A549 (cell line): ENCODE data around the gene SGCE.

Source experiments
- CHD4 ChIP-seq: fragments of 200-600 bp; sonication (generic); IDR thresholded peaks from 2 replicates; pipeline ENCODE4 v1.6.1; 2016; ENCODE audit warnings: antibody characterized with exemption, mild to moderate bottlenecking, borderline replicate concordance
- CTCF ChIP-seq: fragments of >200 bp; sonication (Bioruptor Twin); formaldehyde crosslinking; IDR thresholded peaks from 3 replicates; pipeline ENCODE4 v1.5.1; 2016
- EP300 ChIP-seq, 2 experiments: fragments of >200 bp; sonication (Bioruptor Twin); formaldehyde crosslinking; IDR thresholded peaks; 2 replicates in 1 of 2; 3 replicates in 1 of 2; pipeline ENCODE4 v1.6.1; 2016 to 2017
- HOXA7 ChIP-seq: fragments of 250-450 bp; sonication (Bioruptor Pico); IDR thresholded peaks from 2 replicates; pipeline ENCODE4 v1.5.0; 2020; ENCODE audit warnings: mild to moderate bottlenecking, moderate library complexity
- NR3C1 ChIP-seq: fragments of >200 bp; sonication (Bioruptor Twin); formaldehyde crosslinking; IDR thresholded peaks from 3 replicates; pipeline ENCODE4 v1.6.1; 2017
- POLR2A ChIP-seq: IDR thresholded peaks from 2 replicates; pipeline ENCODE4 v1.6.1; 2012; ENCODE audit warnings: mild to moderate bottlenecking, low read length
- RAD21 ChIP-seq, 2 experiments: fragments of >200 bp in 1 of 2; sonication (Bioruptor Twin) in 1 of 2; formaldehyde crosslinking in 1 of 2; IDR thresholded peaks in 1 of 2; conservative IDR thresholded peaks in 1 of 2; 2 replicates in 1 of 2; 3 replicates in 1 of 2; pipeline ENCODE4 v1.6.1; 2012 to 2018; ENCODE audit warnings: inconsistent platforms in 1 of 2
- RCOR1 ChIP-seq: fragments of 150-350 bp; IDR thresholded peaks from 2 replicates; pipeline ENCODE4 v1.6.1; 2014; ENCODE audit warnings: antibody characterized with exemption, low read length, low read depth
- REST ChIP-seq: fragments of 200-600 bp; sonication (generic); IDR thresholded peaks from 2 replicates; pipeline ENCODE4 v1.6.1; 2016; ENCODE audit warnings: antibody characterized with exemption, mild to moderate bottlenecking, moderate library complexity
- ZNF302 ChIP-seq: fragments of 250-450 bp; sonication (Bioruptor Pico); IDR thresholded peaks from 2 replicates; pipeline ENCODE4 v1.9.0; 2021; ENCODE audit warnings: inconsistent platforms, mild to moderate bottlenecking, moderate library complexity
- TF ChIP-seq, protein P1 (sequence below): IDR thresholded peaks from 2 replicates; pipeline ENCODE4 v1.6.1; 2012

DNA sequence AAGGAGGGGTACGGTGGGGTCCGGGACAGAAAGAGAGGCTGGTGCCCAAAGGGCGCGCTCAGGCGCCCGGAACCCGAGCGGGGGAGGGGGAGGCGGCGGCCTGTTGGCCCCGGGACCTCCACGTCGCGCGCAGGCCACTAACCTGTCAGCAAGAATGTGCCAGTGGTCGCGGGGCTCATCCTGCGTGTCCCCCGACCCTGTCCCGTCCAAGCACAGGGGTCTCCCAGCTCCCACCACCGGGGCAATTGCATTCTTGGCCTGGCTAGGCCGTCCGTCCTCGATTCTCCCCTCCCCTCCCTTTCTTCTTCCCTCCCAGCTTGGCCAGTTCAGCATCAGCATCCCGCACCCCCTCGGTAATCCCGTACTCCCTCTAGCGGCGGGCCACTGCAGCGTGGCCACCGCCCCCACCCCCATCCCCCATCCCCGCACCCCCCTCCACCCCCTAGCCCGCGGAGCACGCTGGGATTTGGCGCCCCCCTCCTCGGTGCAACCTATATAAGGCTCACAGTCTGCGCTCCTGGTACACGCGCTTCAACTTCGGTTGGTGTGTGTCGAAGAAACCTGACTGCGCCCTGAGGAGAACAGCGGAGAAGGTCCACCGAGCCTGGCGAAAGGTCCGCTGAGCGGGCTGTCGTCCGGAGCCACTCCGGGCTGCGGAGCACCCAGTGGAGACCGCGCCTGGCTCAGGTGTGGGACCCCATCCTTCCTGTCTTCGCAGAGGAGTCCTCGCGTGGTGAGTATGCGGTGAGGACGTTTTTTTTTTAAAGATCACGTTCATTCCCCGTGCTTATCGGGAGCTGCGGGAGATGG is at the start of gene SGCE:
- TF ChIP-seq CHD4 (no peak), CTCF (peak; percentile 69), HOXA7 (no peak), POLR2A (peak; percentile 85), RCOR1 (no peak), NR3C1 (no peak), REST (no peak), EP300 (IDR thresholded peaks at IDR 0.05) (peak in 1 of 2 experiments; percentile 18; a peak in 1 of 5 replicates), ZNF302 (CRISPR knock-in tag) (no peak), RAD21 (conservative IDR thresholded peaks at IDR 0.05 in 1 of 2, IDR thresholded peaks at IDR 0.05 in 1 of 2) (peak; percentile 53 to 82)
- TF ChIP-seq, protein P1, sequence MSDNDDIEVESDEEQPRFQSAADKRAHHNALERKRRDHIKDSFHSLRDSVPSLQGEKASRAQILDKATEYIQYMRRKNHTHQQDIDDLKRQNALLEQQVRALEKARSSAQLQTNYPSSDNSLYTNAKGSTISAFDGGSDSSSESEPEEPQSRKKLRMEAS: peak; percentile 53; the same call in 1 of the 2 replicates
